ENCODE results near the gene AOX1.

Gene AOX1

DNA sequence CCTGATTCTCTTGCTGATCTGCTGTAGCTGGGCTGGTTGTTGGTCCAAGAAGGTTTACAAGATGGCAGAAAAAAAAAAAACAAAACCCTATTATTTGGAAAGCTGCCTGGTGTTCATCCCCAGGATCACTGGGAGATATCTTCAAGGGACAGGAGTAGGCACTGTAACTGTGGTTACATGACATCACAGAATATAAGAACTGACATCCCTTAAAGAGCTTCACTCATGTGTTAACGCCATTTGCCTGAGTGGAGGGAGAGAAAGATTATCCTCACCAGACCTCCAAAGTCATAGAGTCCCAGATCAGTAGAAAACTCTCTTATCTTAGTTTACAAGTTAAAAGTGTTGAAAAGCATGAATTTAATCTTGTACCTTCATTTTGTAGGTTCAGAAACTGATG, 130.6 kb downstream of the AOX1 start:
- TF ChIP-seq SP1 (IDR thresholded peaks at IDR 0.05), result no peak
- no peak for TF ChIP-seq FOXM1 (IDR thresholded peaks at IDR 0.05; ENCODE audit: borderline replicate concordance)
- TF ChIP-seq HDGF (IDR thresholded peaks at IDR 0.05; ENCODE audit: borderline replicate concordance), result no peak
- no peak for TF ChIP-seq CTBP1 (IDR thresholded peaks at IDR 0.05; ENCODE audit: borderline replicate concordance)
- no peak for TF ChIP-seq PKNOX1 (IDR thresholded peaks at IDR 0.05)
- DNase-seq (ENCODE audit: extremely low spot score), result no peak
- POLR2A ChIA-PET, result no interaction called here
- CTCF ChIA-PET, result no interaction called here
